Activated CD8-positive, alpha-beta memory T cell treated with anti-CD3 and anti-CD28 coated beads, Interleukin-2, amount 50 U/mL, for 1 hour (primary cell): ENCODE measurements around the gene SETBP1.

Experiments used
- DNase-seq: peaks from one replicate; pipeline ENCODE4 v3.0.0-alpha.2; 2020; ENCODE audit errors: extremely low read depth

The SETBP1 gene

DNA sequence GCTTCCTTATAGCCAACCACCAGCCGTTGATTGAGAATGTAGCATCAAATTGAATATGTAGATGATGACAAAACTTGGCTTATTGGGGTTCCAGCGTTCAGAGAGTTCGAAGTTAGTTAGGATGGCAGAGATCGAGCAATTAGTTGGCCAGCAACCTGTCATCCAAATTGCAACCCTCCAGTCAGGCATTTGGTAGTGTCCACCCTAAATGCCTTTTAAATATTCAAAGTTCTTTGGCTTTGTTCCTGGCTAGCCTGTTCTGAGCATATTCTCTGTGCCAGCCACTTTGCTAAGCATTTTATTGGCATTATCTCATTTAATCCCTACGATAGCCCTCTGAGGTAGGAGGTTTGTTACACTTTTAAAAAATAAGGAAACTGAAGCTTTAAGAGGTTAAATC lies 342.8 kb downstream of the SETBP1 start:
- no peak for DNase-seq

- DNase-seq: no peak
Observed at GRCh38 chr18:45024357-45025088, 343.8 kb downstream of the SETBP1 start.

DNA sequence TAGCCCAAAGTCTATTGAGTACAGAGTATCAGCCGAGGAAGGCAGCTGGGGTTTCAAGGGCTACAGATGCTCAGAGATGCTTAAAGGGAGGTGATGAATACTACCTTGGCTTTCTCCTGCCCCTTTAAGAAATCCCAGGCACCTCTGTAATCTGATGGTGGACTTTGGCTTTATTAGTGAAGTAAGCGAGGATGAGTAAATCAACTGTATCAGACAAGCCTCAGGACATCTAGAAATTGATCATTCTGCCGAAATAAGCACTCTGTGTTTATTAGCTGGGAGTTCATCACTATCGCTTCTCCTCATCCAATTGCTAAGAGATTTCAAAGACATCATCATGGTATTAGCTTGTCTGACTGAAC lies 344.4 kb downstream of the SETBP1 start:
- no peak for DNase-seq

DNA sequence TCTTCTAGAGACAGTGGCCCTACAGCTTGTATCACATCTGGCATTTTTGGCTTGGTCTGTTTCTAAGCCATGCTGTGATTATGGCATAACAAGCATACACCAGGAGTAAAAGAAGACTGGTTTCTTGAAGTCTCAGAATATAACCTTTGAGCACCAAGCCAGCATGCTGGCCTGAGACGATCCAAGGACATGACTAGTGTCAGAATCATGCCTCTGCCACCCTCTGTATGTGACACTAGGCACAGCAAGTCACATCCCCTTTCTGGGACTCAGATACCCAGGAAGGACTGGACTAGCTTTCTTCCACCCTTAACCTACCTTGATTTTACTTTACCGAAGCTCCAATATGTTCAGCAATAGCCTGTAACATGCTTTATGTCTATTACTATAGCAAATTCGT lies 345.5 kb downstream of the SETBP1 start:
- DNase-seq: no peak

GRCh38 chr18:45034179-45034578 lies 353.5 kb downstream of the SETBP1 start:
- DNase-seq: no peak

DNA sequence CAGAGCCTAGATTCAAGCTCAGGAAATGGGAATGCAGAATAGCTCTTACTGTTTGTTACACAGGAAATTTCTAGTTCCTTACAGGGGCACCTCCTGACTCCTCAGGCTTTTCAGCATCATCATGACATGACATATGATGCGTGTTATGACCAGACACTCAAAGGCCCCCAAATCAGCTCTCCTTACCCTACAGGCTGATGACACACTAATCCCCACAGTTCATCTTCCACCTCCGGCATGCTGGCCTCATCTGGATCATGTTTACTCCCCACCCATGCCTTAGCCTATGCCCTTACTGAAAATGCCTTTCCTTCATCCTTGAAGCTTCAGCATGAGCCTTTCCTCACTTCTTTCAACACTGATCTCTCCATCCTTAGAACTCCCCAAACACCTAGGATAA lies 356.9 kb downstream of the SETBP1 start:
- no peak for DNase-seq

GRCh38 chr18:45039376-45039775 lies 358.7 kb downstream of the SETBP1 start:
- no peak for DNase-seq

- DNase-seq: no peak
Observed at GRCh38 chr18:45040879-45041278, 360.2 kb downstream of the SETBP1 start.

DNA sequence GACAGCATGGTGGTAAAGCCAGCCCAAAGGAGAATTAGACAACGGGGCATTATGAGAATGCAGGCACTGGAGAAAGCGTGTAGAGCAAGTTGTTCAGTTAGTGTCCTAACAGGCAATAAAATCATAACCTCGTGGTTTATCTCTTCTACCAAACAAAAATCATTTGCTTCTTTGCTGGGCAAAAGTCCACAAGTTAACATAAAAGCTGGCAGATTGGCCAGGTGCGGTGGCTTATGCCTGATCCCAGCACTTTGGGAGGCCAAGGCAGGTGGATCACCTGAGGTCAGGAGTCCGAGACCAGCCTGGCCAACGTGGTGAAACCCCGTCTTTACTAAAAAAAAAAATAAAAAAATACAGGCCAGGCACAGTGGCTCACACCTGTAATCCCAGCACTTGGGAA lies 364.1 kb downstream of the SETBP1 start:
- no peak for DNase-seq

DNA sequence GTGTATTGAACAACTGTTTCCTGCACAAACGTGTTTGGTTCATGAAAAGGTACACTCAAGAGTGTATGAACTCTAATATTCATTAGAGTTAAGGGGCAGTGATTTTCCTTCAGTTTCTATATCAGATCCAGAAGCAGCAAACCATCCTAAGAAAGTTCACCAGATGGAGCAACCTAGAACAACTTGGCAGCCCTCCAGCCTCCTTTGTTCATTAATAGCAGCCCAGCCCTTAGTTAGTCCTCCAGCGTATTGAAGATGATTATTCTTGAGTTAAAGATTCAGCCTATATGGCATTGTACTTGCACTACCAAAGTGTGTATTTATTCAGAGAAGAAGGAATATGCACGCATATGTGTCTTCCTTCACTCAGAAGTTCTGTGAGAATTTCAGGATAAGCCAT lies 365.5 kb downstream of the SETBP1 start:
- no peak for DNase-seq

DNA sequence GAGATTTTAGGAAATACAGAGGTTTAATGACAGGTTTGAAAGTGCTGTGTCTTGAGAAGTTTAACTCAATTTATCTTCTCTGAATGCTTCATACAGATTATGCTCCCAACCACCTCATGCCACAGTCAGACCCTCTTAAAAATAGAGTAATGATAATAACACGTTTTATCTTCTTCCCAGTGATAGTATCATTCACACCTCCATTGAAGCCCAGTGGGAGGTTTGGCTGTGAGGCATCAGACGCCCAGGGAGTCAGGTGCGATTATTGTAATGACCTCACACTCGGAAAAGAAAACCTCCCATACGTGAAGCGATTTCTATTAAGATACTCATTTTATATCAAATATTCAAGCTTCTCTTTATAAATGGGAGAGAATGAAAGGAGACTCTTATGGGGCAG lies 366.3 kb downstream of the SETBP1 start:
- DNase-seq: no peak

GRCh38 chr18:45049578-45050319 lies 369.1 kb downstream of the SETBP1 start:
- DNase-seq: no peak

GRCh38 chr18:45050712-45051601 lies 370.3 kb downstream of the SETBP1 start:
- no peak for DNase-seq

- no peak for DNase-seq
Observed at GRCh38 chr18:45054636-45055035, 373.9 kb downstream of the SETBP1 start.

GRCh38 chr18:45055811-45056210 lies 375.1 kb downstream of the SETBP1 start:
- no peak for DNase-seq

DNA sequence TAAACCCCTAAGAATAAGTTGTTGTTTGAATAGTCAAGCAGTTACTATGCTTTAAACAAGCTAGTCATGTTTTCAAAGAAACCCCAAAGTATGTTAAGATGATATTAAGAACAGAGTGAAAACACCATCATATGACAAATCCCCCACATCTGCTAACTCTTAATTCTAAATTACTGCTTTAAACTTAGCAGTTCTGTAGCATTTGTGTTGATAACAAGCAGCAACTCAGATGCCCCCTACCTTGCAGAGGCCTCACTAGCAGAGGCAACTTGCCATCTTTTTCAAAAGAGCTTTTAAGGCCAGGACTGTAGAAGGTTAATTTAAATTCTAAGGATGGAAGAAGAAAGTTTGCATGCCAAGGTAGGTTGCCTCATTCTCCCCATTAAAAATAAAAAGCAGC lies 376.2 kb downstream of the SETBP1 start:
- no peak for DNase-seq

- DNase-seq: no peak
Observed at GRCh38 chr18:45057955-45058600, 377.4 kb downstream of the SETBP1 start.

DNA sequence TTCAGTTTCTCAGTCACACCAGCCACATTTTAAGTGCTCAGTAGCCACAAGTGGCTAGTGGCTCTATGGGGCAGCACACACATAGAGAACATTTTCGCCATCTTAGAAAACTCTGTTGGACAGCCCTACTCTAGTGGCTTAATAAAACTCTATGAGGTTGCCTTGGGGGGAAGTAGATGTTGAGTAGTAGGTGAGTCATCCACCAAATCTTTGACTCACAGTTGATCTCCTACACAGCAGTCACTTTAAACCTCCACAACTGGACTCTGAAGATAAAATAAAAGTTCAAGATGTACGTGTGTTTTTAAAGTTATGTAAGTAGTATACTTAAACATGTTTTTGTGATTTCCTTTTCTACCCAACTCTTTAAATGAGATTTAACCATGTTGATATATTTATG lies 379.0 kb downstream of the SETBP1 start:
- no peak for DNase-seq

GRCh38 chr18:45060102-45060501 lies 379.4 kb downstream of the SETBP1 start:
- no peak for DNase-seq

DNA sequence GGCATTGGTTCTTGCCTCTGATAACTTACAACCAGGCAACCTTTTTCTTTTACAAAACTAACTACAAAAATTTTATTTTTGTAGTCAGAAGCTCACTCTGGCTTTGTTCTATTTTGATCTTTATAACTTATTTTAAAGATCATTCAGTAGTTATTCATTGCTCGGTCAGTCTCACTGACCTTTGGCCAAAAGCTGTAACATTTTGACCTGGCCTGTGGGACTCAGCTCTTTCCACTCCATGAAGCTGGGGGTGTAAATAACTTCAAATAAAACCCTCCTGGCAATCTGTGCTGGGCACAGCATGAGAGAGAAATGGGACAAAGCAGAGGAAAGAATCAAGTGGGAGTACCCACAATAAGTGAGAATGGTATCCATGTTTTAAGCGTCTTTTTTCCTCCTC lies 380.7 kb downstream of the SETBP1 start:
- DNase-seq: no peak

DNA sequence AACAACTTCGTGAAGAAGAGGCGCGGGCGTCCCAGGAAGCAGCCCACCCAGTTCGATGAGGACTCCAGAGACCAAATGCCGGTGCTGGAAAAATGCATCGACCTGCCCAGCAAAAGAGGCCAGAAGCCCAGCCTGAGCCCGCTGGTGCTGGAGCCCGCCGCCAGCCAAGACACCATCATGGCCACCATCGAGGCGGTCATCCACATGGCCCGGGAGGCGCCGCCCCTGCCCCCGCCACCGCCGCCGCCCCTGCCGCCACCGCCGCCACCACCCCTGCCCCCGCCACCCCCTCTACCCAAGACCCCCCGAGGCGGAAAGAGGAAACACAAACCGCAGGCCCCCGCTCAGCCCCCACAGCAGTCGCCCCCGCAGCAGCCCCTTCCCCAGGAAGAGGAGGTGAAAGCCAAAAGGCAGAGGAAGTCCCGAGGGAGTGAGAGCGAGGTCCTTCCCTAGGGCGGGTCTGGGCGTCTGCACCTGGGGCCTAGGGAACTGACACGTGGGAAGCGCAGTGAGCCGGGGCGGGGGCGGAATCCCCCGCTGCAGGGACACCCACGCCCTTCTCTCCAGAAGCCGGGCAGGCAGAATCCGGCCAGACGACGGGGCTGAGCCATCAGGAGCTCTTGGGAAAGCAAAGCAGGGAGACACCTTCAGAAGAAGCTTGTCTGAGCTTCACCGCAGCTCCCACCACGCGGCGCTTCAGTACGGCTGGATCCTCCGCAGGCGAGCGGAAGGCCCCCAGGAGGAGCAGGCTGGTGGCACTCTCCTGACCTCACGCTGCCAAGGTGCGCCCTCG lies 382.8 kb downstream of the SETBP1 start:
- DNase-seq: no peak
